Measurements from ENCODE around the gene IGF2R.

The IGF2R gene

DNA sequence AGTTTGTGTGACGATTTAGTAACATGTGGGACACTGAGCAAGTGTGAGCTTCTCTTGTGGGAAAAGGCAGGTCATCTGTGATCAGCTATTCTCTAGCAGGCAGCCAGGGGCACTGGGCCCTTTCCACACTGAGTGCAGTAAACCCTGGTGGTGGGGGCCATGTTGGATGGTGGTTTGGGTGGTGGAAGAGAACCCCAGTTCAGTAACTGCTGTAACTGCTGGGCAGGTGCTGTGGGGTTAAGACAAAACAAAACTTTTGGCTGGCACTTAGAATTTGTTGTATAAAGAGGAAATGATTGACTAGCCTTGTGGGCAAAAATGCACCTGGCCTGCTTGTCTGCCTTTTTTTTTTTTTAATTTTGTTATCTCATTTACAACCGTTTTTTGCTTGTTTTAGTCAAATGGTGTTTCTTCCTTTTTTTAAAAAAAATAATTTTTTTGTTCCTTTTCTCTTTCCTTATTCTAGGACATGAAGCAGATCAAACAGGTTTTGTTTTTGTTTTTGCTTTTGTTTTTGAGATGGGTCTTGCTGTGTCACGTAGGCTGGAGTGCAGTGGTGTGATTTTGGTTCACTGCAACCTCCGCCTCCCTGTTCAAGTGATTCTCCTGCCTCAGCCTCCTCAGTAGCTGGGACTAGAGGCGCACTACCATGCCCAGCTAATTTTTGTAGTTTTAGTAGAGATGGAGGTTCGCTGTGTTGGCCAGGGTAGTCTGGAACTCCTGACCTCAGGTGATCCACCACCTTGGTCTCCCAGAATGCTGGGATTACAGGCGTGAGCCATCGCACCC is 59.8 kb downstream of the IGF2R start:
- DNase-seq = no peak

DNA sequence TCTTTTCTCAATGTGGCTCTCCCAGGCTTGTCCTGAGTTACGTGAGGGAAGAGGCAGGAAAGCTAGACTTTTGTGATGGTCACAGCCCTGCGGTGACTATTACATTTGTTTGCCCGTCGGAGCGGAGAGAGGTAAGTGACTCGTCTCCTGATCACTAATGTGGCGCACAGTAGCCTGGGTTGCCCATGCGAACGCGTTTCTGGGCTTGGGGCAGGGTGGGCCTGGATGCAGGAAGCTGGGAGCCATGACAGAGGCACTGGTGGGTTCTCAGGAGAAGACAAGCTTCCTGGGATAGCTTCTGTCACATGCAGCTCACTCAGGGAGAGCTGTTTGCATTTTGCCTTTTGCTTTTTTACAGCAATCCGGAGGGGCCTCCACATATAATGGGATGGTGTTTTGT is 60.6 kb downstream of the IGF2R start:
- no peak for DNase-seq

DNA sequence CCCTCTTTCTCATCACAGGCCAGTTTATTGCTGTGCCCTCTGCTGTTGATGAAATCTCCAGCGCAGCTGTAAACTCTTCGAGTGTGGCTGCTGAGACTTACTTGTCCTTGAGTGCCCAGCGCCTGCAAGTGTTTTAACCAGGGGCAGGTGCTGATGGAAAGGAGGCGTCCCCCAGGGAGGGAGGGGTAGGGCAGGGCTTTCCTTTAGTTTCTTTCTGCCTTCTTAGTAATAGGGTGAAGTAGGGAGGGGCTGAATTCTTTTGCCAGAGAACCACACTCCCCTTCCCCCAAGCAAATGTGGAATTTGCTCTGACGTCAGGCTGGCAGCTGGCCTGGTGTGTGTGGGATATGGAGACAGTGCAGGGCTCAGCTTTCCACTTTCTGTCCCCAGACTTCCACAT is 61.2 kb downstream of the IGF2R start:
- DNase-seq = peak; percentile 58

DNA sequence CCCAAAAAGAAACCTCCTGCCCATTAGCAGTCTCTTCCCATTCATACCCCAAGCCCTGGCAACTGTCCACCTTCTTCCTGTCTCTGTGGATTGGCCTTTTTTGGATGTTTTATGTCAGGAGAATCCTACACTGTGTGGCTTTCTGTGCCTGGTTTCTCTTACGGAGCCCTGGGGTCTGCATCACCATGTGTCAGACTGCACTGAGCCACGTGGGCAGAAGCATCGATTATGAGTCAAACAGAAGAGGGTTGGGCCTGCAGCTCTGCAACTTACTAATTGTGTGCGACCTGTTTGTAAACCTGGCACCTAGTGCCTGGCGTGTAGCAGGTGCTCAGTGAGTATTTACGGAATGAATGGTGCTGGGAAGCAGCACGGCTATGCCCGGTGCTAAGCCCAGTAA is 62.6 kb downstream of the IGF2R start:
- DNase-seq = no peak

DNA sequence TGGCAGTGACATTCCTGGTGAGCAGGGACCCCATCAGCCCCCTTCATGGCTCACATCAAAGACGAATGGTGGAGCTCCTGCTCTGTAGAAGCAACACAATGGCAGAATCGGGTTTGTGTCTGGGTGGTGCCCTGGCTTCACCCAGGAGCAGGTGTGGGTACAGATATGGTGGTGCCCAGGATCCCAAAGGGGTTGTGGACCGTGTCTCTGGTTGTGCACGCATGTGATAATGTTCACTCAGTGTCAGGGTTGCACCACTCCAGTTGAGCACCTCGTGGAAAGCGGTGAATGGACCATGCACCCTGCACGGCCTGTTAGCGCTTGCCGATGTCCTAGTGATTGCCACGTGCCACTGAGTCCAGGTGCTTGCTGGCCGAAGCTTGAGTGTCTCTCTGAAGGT is 63.0 kb downstream of the IGF2R start:
- DNase-seq = no peak

DNA sequence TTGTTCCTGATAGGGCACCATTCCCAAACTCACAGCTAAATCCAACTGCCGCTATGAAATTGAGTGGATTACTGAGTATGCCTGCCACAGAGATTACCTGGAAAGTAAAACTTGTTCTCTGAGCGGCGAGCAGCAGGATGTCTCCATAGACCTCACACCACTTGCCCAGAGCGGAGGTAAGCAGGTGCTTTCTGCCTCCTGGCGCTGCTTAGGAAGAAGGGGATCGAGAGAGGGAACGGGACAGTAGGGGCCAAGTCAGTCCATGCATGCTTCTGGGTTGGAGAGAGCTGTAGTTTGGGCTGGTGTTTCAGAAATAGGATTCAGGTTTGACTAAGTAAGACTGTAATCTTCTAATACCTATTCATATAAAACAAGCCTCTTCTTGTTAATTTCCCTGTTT is 63.7 kb downstream of the IGF2R start:
- no peak for DNase-seq

DNA sequence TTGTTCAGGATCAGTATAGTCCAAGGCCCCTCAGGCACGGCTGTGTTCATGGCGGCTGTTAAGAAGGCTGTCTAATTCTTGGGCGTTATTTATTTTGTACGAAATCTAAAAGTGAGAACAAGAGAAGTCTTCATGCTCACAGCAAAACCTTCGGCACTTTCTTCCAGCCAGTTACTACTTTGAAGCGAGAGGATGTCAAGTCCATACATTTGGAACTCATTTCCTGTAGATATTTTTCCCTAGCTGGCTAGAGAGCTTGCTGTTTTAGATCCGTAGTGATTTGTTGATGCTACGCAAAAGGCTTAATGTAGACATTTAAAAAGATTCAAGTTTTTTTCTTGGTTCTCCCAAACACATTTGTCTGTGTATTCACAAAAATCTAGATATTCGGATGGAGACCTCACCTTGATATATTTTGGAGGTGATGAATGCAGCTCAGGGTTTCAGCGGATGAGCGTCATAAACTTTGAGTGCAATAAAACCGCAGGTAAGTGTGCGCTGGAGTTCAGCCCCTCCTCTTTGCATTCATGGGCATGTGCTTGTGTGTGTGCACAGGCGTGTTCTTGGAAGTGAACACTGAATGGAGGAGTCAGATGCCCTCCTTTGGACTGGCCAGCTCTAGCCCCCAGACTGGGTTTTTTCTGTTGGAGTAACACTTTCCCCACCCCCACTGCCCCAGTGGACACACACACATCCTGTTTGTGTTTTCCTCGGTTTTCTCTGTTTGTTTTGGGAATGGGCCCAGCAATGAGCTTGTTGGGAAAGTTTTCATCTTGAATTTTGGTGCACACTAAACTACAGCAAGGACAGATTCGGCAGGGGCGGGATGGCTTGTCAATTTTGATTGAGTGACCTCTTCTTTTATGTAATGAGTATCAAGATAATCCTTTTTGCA is 65.4 kb downstream of the IGF2R start:
- no peak for DNase-seq

DNA sequence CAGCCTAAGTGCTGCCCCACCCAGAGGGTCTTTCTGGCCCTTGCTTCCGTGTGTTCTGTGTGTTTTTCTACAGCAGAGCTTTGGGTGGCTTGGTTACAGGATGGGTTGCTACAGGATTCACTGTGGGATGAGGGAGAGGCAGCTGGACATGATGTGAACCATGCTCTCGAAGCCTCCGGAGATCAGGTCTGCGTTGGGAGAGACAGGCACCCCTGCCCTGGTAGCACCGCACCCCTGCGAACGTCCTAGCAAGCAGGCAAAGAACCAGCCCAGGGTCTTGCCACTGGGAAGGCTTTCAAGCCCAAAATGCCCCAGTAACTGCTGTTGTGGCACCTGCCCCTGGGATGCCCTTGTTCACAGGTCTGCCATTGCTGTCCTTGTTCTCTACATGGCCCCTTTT is 66.4 kb downstream of the IGF2R start:
- no peak for DNase-seq

DNA sequence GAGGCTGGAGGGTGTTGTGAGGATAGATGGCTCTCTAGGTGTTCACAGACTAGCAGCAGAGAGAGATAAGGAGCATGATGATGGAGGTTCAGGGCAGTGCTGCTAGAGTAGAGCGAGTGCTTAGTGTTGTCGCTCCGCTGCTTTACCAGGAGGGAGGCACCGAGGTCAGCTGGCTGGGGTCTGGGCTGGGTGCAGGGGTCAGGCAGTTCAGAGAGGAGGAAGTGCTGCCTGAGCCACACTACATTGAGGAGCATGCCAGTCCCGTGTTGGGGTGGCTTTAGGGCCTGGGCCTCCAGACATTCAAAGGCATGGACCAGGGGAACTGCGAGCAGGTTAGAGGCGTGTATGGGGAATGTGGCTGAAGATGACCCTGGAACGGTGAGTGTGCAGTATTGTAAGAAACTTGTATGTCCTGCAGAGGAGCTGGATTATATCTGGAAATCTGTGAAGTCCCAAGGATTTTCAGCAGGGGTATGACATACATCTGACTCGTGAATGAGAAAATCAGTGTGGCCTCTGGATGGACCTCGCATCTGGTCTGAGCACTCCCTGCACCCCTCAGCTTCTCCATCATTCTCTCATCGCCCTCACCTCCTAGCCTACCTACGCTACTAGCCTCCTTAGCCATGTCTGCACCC is 66.9 kb downstream of the IGF2R start:
- no peak for DNase-seq

DNA sequence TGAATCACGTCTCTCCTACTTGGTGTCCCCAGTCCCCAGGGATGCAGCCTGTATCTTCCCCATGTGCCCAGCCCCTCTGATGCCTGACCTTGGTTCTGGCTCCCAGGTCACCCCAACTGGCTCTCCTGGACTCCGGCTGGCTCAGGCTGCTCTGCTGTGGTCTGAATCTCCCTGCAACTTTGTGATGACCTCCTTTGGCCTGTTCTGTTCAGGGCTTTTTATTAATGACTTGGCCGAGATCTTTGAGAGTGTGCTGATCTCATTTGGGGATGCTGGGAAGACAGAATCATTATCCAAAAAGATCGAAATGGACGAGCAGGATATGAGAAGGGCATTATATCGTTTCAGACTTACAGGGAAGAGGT is 67.4 kb downstream of the IGF2R start:
- DNase-seq = no peak

DNA sequence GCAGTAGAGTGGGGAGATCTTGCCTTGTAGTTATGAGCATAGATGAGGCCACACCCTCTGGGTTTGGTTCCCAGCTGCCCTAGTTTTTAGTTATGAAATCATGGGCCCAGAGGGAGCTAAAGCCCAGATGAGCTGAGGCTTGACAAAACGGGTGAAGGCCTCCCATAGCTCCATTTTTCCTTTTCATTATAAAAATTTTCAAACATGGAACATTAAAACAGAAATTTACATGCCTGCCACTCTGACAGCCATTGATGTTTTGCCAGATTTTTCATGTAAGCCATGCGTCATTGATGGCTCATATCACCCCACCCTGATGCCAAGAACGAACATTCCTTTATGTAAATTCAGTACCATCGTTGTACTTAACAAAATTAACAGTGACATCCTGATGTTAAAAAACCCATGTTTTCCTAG is 67.9 kb downstream of the IGF2R start:
- no peak for DNase-seq

DNA sequence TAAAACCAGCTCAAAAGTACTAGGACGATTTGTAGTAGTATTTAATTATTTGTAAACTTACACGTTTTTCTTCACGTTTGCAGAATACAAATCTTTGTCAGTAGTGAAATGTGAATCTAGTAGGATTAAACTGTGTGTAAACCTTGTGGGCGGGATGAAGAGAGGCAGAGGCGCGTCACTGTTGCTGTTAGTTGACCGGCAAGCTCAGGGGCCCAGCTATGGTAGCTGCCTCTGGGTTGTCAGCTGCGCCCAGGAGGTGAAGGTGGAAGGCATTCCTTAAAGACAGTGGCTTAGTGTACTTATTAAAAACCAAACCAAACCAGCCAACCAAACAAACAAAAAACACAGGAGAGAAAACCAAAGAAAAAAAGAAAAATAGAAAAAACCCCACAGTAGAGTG is 69.6 kb downstream of the IGF2R start:
- no peak for DNase-seq

DNA sequence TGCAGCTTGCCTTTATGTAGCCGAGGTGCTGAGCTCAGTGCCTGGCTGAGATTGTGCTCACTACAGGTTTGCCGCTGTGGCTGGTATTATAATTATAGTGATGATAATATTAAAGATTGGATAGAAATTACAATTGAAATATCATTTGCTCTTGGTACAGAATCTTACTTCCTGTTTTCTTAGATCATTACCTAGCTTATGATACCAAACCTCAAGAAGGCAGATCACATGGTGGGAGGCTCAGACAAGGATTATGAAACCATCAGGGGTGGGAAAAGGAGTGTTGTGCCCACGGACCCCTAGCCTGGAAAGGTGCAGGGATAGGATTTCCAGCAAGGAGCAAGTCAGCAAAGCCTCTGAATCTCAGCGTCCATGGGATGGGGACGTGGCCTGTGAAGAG is 70.6 kb downstream of the IGF2R start:
- DNase-seq = no peak

DNA sequence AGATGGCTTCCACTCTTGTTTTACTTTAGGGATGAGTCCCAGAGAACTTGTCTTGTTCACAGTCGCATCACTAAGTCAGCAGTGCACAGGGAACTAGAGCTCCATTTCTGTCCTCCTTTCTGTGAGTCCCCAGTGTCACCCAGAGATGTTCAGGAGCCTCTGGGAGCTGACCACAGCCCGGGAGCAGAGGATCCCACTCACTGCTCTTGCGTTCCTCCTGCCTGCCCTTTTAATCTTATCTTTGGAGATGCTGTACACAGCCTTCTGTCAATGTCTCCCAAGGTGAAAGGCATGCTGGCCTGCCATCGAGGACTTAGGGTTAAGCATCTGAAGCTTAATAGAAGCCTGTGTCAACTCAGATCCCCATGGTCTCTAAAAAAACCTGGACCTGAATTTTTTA is 71.2 kb downstream of the IGF2R start:
- DNase-seq = no peak

DNA sequence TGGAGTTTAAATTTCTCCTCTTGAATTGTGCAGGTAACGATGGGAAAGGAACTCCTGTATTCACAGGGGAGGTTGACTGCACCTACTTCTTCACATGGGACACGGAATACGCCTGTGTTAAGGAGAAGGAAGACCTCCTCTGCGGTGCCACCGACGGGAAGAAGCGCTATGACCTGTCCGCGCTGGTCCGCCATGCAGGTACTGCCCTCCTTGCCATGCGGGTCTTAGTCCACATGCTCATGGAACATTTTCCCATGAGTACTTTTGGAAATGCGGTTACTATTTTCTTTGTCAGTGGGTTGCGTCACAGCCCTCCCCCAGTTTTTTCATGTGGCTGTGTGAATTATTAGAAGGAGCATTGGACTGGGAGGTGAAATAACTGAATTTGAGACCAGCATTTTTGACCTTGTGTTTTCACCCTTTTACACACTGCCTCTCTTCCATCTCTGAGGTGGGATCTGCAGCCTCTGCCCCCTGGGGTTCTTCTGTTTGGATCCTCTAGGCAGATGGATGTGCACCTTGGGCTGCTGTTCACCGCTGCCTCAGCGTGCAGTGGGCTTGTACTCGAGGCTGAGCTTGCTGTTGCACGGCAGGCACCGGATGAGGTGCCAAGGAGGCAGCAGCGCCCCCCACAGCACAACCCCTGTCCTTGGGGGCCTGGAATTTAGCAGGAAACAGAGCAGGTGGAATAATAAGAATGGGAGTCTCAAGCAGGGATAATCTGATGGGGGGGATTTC is 71.8 kb downstream of the IGF2R start:
- no peak for DNase-seq

DNA sequence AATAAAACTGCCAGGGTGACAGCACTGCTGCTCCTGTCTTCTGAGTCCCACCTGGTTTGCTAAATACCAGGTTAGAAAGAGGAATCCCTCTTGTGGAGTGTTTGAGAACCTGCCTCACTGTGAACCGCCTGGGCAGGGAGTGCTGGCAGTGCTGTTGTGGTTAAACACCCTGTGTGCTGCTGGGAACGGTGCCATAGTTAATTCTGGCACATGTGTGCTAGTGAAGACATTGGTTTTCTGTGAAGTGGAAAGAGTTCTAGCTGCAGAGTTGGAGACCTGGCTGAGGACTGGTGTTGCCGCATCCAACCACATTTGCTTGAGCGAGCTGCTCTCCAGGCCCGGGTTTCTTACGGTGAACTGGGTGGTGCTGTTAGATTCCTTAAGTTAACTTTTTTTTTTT is 72.7 kb downstream of the IGF2R start:
- no peak for DNase-seq

DNA sequence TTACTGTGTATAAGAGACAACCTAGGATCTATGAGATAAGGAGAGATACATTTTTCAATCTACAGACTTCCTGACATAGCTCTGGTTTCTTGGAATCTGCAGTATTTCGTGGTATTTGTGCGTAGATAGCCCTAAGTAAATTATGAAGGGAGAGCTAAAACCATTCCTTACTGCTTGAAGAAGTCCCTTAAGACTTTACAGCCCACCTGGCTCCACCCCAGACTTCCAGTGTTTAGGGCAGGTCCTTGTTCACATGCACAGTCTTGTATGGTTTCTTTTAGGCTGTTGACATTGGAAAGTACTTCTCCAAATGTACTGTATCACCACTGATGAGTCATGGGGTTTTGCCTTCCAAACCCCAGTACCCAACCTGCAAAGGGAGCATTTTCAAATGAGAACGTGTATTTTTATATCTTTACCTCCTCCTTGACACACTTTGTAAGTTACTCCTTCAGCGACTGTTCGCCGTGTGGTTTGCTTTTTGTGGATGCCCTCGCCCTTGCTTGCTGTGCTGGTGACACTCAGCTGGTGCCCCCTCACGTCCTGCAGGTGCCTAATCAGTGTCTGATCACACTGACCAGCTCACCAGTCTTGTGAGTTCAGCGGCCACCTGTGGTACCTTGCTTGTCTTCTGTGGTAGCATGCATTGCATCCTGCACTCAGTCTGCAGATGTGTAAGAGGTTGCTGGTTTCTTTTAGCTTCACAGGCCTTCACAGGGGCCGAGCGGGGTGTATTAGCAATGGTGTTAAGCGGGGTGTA is 73.3 kb downstream of the IGF2R start:
- DNase-seq = no peak

DNA sequence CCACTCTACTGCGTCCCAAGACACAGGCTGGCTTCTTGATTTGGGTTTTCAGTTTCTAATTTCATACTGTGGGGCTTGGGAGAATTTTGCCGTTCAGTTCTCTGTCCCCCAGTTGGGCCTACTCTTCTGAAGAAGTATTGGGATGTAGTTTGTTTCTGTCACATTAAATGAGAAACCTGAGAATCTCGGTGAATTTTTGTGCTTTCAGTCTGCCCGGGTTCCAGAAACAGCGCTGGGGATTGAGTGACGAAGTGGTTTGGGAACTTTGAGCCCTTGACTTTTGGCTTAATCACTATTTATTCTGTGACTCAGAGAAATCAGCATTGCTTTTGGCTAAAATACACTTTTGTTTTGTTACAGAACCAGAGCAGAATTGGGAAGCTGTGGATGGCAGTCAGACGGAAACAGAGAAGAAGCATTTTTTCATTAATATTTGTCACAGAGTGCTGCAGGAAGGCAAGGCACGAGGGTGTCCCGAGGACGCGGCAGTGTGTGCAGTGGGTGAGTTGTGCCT is 74.0 kb downstream of the IGF2R start:
- DNase-seq = no peak

DNA sequence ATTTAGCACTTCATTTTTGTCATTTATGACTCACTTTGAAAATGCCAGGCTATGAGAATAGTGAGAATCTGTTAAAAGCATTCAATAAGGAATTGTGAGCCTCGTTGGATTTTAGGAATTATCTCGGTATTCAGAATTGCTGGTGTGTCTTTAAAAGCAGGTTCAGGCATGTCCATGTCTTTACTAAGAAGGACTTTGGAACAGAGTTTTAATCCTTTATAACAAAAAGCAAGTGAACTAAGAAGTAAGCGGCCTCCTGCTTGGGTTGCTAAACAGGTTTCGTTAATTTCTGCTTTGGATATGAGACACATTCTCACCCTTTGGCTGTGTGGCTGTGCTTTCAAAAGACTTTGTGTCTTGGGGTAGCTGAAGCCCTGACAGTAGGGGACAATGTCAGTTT is 74.9 kb downstream of the IGF2R start:
- no peak for DNase-seq

DNA sequence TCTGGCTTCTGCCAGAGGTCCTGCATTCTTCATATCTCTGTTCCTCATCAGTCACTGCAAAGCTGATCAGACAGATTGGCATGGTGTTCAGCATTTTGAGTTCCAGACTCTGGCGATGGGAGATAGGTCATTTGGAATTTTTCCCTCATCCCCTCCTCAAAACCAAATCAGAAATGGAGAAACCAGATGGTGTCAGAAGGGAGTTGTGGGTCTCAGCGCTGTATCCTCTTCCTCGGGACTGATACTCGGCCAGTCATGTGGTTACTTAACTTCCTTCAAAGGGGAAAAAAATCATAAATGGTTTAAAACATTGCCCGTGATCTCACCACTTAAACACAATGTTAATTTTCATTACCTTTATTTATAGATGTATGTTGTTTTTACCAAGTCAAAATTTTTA is 75.8 kb downstream of the IGF2R start:
- DNase-seq = no peak

DNA sequence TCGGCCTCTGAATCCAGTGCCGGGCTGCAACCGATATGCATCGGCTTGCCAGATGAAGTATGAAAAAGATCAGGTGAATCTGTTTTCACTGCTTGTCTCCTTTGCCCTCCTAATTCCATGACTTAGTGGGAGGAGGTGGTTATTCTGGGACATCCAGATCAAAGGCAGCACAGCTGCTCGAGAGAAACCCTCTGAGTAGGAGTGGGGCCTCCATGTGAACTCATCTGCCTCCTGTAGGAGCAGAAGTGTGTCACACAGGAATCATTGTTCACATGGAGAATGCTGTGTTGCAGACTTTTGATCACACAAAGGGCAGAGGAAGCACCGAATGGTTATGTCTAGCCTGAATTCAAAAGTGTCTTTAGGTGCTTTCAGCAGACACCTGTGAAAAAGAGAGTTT is 79.6 kb downstream of the IGF2R start:
- DNase-seq = no peak

DNA sequence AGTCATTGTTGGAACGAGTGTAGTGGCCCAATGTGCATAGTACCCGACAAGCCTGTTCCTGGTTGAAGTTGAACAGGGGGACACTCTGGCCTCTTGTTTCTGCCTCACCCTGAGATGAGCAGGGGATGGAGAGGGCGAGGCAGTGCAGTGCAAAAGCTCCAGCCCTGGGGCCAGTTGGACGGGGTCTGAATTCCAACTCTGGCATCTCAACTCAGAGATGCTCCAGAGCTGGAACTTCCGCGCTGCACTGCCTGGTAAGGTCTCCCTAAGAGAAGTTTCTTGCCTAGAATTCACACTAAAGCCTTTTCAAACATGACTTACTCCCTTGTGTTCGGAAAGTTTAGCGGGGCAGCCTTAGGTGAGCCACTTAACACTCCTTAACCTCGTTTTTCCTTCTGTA is 80.5 kb downstream of the IGF2R start:
- DNase-seq = no peak
